GM18861 (cell line): ENCODE measurements around the gene DAZAP1.
"Not testable (repeated sequence)": the region's sequence is repeated elsewhere in the genome, so short reads cannot be mapped to it uniquely, and the experiment has no call there.

ENCODE experiments used
- ATAC-seq: cut with Tn5 transposase; IDR thresholded peaks from one replicate; pipeline ENCODE4 v1.9.1; 2021; ENCODE audit not compliant: unreplicated experiment

Gene DAZAP1

DNA sequence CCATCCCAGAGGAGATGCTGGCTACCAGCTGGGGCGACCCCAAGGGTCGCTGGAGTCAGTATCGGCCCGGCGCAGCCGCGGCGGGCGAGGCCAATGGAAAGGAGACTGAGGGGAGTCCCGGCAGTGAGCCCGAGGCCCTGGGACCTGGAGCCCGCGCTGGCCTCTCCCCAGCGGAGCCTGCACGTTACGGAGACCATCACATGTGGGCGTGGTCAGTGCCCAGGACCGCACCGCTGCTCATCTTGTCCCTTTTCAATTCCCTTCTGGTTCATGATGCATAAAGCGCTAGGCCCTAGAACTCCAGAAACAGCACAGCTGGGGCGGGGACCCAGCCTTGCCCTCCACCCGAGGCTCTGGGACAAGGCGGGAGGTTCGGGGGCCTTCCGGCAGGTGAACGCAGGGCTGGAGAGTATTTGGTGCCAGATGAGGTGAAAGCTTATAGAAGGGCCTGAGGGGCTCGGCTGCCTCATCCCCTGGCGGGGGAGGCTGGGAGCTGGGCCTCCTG lies 63.7 kb downstream of the DAZAP1 start:
- no peak for ATAC-seq

DNA sequence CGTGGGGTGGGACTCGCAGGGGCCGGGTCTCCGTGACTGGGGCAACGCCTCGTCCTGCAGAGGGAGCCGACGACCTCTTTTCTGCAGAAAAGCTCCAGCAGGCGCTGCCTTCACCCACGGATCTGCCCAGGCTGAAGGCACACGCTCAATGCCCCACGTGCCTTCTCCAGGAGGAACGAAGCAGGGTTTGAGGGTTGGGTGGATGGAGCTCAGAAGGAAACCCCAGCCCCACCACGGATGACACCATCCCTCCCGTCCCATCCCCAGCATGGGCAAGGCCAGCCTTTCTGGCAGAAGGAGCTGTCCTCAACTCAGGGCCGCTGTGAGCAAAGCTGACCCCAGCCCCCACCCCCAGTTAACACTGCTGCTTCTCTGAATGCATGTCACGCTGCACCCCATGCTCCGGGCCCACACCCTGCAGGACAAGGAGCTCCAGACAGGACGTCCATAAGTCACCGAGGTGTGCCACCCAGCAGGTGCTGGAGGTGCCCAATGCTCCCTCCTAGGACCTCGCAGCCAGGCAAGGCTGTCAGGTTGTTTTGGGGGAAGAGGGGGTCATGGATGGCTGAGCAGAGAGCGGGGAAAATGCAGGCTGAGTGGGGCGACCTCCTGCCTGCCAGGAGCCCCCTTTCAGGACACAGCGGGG lies 64.3 kb downstream of the DAZAP1 start:
- ATAC-seq, result no peak

DNA sequence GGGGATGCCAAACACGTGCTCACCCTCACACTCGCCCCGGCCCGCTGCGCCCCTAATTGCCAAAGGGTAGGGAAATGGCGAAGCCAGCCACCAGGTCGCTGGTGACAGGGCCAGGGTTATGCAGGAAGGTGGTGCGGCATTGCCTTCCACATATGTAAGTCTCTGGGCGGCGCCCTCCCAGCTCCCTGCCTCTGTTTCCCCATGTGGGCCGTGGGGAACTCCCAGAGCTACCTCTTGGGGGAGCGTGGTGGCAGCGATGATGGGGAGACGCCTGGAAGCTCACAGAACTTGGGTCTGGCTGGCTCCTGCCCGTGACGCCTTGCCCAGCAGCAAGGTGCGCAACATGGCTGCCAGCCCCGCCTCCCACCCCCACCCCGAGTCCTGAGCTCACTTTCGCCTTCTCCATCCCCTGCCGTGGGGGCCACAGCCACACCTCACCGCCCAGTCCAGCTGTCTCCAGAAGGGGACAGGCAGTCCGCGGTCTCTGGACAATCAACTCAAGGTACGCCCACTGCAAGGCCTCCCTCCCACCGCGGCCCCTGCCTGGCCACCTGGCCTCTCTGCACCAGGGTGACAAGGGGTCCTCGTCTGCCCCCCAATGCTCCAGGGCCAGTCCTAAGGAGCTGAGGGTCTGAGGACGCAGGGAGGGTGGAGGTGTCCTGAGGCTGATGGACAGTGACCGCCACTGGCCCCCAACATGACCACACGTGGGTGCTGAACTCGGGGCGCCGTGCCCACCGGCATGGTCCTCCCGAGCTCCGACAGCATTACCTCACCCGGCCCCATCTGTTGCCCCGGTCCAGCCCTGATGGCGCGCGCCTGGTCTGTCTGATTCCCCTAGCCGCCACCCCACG lies 65.1 kb downstream of the DAZAP1 start:
- no peak for ATAC-seq

DNA sequence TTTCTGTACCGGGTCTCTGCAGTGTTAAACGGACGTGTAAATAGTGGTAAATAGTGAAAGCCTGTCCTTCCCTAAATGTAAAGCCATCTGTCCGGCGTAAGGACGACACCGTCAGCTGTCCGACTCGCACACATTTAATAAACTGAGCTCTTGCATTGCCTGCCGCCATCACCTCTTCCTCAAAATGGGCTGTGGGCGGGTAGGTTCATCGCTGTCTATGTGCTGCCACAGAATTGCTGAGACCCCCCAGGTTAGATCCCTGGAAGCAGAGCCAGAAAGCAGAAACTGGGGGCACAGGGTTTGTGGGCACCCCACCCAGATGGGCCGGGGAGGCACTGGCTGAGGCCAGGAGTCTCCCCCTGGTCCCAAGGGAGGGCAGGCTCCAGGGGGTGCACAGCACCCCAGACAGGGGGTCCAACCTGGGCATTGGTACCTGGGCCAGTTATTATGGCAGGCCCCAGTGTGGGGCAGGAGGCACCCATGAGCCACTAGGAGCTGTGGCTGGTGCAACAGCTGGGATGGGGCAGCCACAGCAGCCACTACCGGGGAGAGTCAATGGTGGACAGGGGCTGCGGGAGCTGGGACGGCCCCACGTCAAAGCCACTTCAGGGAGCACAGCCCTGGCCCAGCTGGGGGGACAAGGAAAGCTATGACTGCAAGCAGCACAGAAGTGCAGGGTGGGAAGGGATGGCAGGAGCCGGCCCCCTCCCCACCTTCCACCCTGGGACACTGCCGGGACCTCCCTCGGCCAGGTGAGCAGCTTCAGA lies 65.9 kb downstream of the DAZAP1 start:
- ATAC-seq, result no peak

DNA sequence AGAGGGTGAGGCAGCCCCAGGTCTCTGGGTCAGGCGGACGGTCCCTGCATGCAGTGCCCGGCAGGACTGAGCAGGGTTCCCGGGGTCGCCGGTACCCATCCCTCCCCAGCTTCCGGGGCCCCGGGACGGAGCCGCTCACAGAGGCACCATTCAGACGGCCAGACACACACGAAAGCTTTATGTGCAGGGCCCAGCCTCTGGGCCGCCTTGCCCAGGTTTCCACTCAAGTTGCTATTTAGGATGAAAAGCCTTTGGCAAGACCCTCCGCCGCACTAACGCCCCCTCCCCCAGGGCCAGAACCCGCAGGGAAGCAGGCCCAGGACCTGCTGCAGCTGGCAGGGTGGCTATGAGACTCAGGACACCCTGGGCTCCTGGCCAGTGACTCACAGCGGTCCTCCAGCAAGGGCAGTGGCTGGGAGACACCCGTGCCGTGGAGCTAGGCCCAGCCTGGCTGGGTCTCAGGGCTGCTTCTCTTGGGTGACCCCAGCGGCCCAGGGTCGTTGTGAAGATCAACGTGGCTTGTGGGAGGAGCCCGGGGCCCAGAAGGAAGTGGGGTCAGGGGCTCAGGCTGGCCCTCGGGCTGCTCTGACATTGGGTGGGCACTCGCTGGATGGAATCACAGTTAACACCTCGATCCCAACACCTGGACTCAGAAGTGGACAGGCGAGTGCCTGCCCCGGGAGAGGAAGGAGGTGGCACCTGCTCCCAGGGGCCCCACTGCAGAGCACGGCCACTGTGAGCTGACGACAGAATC lies 66.8 kb downstream of the DAZAP1 start:
- ATAC-seq, result no peak

DNA sequence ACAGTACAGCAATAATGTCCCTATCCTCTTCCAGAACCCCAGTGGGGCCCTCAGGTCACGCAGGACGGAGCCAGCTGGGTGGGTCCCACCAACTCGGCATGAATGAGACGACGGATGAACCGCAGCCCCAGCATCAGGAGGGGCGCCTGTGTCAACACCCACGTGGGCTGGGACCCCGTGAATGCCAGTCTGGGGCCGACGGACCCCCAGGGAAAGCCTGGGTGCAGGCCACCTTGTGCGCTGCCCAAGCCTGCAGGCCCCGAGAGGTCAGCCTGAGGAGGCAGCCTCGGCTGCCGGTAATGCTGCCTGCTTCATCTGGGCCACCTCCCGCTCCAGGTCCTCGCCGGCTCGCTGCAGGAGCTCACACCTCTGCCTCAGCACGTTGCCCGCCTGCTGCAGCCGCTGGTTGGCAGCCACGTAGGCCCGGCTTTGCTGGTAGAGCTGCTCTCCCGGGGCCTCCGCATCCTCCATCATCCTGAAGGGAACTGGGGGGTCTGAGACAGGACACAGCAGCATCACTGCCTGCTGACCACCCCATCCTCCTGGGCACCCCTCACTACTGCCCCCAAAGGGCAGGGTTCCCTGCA lies 67.5 kb downstream of the DAZAP1 start:
- ATAC-seq, result no peak

DNA sequence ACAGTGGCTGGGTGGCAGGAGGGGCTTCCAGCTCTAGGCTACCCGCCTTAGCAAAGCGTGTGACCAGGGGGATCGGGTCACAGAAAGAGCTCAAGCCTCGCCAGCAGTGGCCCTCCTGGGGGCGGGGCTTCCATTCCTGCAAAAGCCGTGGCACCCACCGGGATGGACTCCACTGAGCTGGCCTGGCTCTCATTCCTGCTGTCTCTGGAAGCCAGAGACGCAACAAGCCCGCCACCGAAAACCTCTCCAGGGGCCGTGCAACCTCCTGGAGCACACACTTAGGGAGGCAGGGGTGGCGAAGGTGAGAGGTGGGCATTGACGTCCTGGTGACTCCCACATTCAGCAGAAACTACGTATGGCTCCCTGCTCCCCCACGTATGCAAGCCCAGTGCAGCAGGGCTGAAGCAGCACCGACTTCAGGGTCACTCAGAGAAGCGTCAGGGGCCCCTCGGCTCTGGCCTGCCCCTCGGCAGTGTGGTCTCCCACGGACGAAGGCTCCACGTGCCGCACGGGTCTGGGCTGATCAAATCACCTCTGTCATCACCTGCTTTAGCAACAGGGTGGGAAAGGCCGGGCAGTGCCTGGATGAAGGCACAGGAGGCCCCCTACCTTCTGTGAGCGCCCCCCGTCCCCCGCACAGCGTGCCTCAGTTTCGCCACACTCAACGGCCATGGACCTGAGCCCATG lies 68.5 kb downstream of the DAZAP1 start:
- no peak for ATAC-seq

DNA sequence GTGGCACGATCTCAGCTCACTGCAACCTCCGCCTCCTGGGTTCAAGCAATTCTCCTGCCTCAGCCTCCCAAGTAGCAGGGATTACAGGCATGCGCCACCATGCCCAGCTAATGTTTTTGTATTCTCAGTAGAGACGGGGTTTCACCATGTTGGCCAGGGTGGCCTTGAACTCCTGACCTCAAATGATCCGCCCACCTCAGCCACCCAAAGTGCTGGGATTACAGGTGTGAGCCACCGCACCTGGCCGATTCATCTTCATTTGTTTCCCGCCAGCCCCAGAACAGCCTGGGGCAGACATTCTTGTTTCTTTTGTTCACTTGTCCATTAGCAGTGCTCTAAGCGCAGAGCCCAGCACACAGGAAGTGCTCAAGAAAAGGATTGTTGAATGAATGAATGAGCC lies 69.7 kb downstream of the DAZAP1 start:
- not testable (repeated sequence) for ATAC-seq

DNA sequence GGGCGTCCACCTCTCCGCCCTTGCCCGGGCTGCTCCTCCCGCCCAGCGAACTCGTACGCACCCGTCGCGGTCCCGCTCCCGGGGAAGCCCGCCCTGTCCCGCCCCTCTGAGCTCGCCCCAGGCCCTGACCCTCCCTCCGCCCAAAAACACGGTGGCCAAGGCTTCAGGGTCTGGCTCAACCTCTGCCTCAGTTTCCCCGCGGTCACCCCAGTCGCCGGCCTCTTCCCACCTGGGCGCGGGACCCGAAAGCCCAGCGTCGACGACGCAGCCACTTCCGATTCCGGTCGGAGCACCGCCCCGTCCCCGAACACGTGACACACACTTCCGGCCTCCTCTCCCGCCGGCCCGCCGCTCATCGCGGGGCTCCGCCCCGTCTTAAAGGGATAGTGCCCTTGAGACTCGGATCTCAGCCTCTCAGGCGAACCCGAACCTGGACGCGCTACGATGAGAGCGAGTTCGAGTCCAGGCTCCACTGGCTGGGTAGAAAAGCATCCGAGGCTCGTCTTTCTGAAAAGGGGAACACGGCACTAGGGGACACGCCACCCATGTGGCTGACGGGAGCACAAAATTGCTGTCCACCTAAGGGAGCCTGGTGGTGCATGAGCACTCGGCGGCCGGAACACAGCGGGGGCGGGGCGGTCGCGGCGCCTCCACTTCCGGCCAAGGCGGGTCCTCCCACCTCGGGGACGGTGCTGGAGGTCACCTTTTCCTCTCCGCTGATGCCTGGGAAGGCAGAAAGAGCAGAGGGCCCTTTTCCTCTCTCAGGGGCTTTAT lies 71.7 kb downstream of the DAZAP1 start, which contains the start of gene C19orf25:
Gene C19orf25, minus strand, starts transcription at position 282 of the 774 bp plus-strand sequence. CDS start 312 bp downstream, outside the sequence.
- ATAC-seq, result peak; percentile 74

DNA sequence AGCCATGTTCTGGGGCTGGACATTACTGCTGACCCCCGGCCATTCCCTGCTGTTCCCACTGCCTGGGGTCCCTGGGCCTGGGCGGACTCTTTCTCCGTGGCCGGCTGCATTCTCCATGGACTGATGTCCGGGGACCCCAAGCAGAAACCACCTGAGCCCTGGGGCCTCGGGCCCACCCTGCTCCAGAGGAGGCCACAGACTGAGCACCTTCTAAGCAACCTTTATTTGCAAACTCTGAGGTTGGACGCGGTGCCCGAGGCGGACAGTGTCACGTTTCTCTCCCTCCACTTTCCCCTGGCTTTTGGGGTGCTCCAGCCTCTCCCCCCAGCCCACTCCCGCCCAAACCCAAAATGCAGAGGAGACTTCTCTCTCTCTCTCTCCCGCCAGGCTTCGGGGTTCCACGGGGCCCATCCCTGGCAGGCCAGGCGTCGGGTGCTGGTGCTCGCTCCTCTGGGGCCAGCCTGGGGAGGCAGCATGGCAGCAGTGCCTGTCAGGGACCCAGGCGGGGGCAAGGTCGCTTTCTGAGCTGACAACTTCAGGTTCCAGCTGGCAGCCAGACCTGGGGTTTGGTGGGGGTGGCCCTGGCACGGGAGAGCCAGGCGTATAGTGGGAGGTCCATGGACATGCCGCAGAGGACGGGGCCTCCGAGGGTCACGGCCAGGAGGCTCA lies 74.0 kb downstream of the DAZAP1 start:
- ATAC-seq, result no peak

DNA sequence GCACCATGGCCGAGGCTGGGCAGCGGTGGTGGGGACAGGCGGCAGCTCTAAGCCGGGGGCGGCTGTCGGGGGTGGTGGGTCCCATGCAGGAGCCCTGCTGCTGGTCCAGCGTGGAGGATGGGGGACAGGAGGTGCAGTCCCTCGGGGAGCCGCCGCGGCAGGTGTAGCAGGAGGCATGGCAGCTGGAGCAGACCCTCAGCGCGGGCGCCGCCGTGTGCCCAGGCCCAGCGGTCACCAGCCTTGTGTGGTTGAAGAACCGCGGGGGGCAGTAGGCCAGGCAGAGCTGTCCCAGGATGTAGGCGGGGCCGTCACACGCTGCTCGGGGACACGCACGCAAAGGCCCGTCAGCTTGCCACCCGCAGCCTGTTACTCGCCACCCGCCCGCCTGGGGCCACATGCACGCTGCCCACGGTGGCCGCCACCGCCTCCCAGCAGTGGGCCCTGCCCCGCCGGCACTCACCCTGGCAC lies 74.5 kb downstream of the DAZAP1 start:
- ATAC-seq, result no peak

DNA sequence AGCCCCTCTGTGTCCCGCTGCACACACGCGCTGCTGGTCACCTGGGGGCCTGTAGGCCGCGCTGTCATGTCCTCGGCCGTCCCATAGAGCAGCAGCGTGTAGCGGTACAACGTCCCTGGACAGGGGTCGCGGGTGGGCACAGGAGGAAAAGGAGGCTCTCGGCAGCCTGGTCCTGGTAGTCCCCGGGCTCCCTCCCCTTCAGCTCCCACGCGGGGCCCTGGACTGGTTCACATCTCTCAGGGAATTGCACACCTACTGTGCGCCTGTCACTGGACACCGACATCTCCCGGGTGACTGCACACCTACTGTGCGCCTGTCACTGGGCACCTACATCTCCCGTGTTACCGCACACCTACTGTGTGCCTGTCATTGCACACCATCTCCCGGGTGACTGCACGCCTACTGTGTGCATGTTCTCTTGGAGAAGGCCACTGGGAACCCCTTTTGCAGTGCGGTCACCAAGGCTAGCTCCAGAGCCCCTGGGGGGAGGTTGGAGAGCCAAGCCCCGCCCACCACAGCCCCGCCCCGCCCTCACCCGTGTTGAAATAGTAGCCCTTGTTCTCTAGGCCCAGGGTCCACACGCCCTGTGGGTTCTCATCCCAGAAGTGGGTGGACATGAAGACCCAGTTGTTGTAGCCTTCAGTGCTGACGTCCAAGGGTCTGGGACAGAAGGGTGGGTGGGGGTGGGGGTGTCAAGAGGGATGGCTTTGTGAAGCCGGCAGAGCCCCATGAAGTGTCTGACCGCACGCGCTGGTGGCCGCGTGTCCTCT lies 75.2 kb downstream of the DAZAP1 start:
- no peak for ATAC-seq

DNA sequence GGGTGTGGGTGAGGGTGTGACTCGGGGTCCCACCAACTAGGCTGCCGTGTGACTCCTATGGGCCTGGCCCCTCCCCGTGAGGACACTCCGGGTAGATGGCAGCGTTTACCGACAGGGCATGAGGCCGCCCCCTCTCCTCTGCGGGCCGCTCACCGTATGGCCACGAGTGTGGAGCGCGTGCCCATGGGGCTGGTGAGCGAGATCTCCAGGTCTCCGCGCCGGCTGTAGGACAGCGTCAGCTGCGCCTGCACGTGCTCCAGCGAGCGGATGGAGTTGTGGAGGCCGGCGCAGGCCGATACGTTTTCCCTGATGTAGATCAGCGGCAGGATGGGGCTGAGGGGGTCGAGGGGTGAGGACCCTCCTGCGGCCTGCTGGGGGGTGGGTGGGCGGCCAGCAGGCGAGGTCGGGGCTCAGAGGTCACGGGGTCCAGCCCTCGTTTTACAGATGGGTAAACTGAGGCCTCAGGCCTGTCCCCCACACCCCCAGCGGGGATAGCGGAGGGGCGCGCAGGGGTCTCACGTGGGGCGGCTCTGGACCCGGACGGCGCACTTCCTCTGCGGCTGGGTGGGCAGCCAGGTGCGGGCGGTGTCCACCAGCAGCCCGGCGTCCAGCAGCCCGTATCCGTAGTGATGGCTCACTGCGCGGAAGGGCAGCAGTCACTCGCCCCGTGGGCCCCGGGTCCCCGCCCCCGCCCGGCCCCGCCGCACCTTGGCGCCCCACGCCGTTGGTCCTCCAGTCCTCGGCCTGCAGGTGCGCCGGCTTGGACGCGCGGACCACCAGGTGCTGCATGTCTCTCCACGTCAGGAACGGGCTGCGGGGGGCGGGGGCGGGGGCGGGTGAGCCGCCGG lies 76.0 kb downstream of the DAZAP1 start:
- ATAC-seq, result no peak

DNA sequence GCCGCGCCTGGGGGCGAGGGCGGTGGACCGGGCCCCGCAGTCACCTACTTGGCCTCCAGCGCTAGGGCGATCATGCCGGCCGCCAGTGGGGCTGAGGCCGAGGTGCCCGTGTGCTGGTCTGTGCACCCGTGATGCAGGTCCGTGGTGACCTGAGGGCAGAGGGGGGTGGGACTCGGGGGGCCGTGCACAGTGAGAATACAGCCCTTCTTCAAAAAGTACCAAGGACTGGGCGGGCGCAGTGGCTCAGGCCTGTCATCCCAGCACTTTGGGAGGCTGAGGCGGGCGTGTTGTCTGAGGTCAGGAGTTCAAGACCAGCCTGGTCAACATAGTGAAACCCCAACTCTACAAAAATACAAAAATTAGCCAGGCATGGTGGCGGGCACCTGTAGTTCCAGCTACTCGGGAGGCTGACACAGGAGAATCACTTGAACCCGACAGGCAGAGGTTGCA lies 76.6 kb downstream of the DAZAP1 start:
- no peak for ATAC-seq
